NCI-H82 treated with DMSO at 0.1 percent for 48 hours (cell line): ENCODE measurements around the gene KDF1.
"Not testable (repeated sequence)": the region's sequence is repeated elsewhere in the genome, so short reads cannot be mapped to it uniquely, and the experiment has no call there.

Experiments
- DNase-seq: peaks from one replicate; lab custom pipeline; 2025; ENCODE audit not compliant: unreplicated experiment; lab: John Stamatoyannopoulos, UW

KDF1 gene

GRCh38 chr1:26957306-26957705 lies 3.0 kb downstream of the KDF1 start:
- DNase-seq = no peak

GRCh38 chr1:26956321-26956720 lies 3.9 kb downstream of the KDF1 start:
- no peak for DNase-seq

GRCh38 chr1:26953374-26953773 lies 6.9 kb downstream of the KDF1 start:
- no peak for DNase-seq

- no peak for DNase-seq
Observed at GRCh38 chr1:26951821-26952497, 8.3 kb downstream of the KDF1 start.

GRCh38 chr1:26951216-26951615 lies 9.1 kb downstream of the KDF1 start:
- no peak for DNase-seq

- no peak for DNase-seq
Observed at GRCh38 chr1:26950602-26951001, 9.7 kb downstream of the KDF1 start.

- DNase-seq = no peak
Observed at GRCh38 chr1:26949926-26950319, 10.3 kb downstream of the KDF1 start.

GRCh38 chr1:26949266-26949925 lies 10.9 kb downstream of the KDF1 start:
- DNase-seq = no peak

- DNase-seq = not testable (repeated sequence)
Observed at GRCh38 chr1:26948725-26949057, 11.6 kb downstream of the KDF1 start.

GRCh38 chr1:26946270-26946669 lies 14.0 kb downstream of the KDF1 start:
- no peak for DNase-seq

GRCh38 chr1:26945728-26946127 lies 14.5 kb downstream of the KDF1 start:
- no peak for DNase-seq

GRCh38 chr1:26945138-26945537 lies 15.1 kb downstream of the KDF1 start:
- no peak for DNase-seq

GRCh38 chr1:26942656-26943055 lies 17.6 kb downstream of the KDF1 start:
- no peak for DNase-seq

- no peak for DNase-seq
Observed at GRCh38 chr1:26941311-26941710, 19.0 kb downstream of the KDF1 start.

- no peak for DNase-seq
Observed at GRCh38 chr1:26938659-26939025, 21.6 kb downstream of the KDF1 start.

GRCh38 chr1:26938004-26938658 lies 22.1 kb downstream of the KDF1 start:
- DNase-seq = no peak

GRCh38 chr1:26936823-26937222 lies 23.4 kb downstream of the KDF1 start:
- DNase-seq = no peak

GRCh38 chr1:26932531-26932930 lies 27.7 kb downstream of the KDF1 start:
- no peak for DNase-seq

GRCh38 chr1:26923711-26924110 lies 36.6 kb downstream of the KDF1 start:
- no peak for DNase-seq

- no peak for DNase-seq
Observed at GRCh38 chr1:26922901-26923300, 37.4 kb downstream of the KDF1 start.

GRCh38 chr1:26922431-26922729 lies 37.9 kb downstream of the KDF1 start:
- no peak for DNase-seq

GRCh38 chr1:26921540-26922430 lies 38.5 kb downstream of the KDF1 start, which contains the start of gene NUDC:
Gene NUDC (plus strand): TSS chr1:26921743. CDS start chr1:26921849, 106 bp downstream.
- peak; percentile 90 for DNase-seq
